Rectal smooth muscle tissue (tissue), 1 donor: ENCODE data around the gene SFT2D1.

Experiments used
- H3K27ac ChIP-seq: one replicate; pipeline ENCODE4 v1.7.0; 2013; ENCODE audit warnings: low read depth, low read length, inconsistent platforms
- H3K27me3 ChIP-seq: one replicate; pipeline ENCODE4 v1.7.0; 2013; ENCODE audit warnings: low read length; ENCODE audit not compliant: control insufficient read depth, insufficient read depth
- H3K36me3 ChIP-seq: one replicate; pipeline ENCODE4 v1.7.0; 2013; ENCODE audit warnings: low read length; ENCODE audit not compliant: control insufficient read depth, insufficient read depth
- H3K4me1 ChIP-seq: one replicate; pipeline ENCODE4 v1.7.0; 2013; ENCODE audit warnings: low read length; ENCODE audit not compliant: control insufficient read depth, insufficient read depth
- H3K4me3 ChIP-seq: one replicate; pipeline ENCODE4 v1.7.0; 2013; ENCODE audit warnings: low read length
- H3K9ac ChIP-seq: one replicate; pipeline ENCODE4 v1.7.0; 2013; ENCODE audit warnings: low read length

Gene SFT2D1

DNA sequence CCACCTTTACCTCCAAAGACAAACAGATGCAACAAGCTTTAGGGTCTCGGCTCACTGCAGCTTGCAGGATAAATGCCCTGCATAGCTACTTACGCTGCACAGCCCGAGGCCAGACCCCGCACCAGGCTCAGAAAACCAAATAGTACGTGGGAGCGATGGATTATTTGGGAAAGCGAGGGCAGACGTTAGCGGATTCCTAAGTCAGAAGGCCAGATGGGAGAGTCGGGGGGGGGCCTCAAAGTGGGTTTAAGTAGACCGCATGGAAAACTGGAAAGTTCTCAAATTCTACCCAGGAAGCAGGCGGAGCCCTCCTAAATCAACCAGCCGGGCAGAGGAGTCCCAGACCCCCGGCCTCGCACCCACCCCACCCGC is 382 bp downstream of the SFT2D1 start:
- Histone ChIP-seq H3K27ac (peak overlapping the region; percentile 85), H3K4me1 (peaks cover 4% of the 10 kb centered on the region), H3K9ac (peak overlapping the region; percentile 95), H3K4me3 (peak overlapping the region; percentile 96), H3K27me3 (no peaks in the 10 kb centered on the region), H3K36me3 (no peaks in the 10 kb centered on the region)

DNA sequence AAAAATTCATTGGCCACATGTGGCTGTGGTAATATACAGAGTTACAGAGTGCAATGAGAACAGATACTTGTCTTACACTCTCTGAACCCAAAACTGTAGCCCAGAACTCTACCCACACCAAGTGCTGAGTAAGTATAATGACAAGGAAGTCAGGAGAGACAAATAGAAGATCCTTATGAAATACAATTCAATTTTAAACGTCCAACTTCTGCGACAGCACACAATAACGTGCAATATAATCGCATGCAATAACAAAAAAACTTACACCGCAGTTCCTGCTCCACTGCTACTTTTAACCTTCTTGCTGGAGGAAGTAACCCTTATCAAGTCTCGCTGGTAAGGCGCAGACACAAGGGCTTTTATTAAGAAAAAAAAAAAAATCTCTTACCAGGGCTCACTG is 881 bp downstream of the SFT2D1 start:
- no peak overlapping the region for H3K27ac ChIP-seq
- no peaks in the 10 kb centered on the region for H3K36me3 ChIP-seq
- peaks cover 4% of the 10 kb centered on the region for H3K4me1 ChIP-seq
- H3K27me3 ChIP-seq, result no peaks in the 10 kb centered on the region
- H3K9ac ChIP-seq, result no peak overlapping the region
- H3K4me3 ChIP-seq, result peak overlapping the region; percentile 96

DNA sequence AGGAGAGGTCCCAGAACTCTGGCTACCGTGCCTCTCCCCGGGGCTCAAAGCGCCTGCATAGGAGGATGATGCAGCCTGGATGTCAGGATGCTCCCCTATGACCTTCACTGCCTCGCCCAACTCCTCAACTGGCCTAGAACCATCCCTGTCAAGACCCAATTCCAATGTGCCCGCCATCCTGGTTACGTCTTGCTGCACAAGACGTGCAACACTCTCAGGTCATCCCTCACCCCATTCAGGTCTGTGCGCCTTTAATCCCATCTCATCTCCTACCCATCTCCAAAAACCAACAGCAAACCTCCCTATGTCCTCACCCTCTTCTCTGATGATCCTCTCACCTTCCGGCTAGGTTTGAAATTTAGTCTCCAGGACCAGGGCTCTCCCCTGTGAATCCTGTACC is 3.5 kb downstream of the SFT2D1 start:
- Histone ChIP-seq H3K4me3 (no peak overlapping the region), H3K36me3 (no peaks in the 10 kb centered on the region), H3K9ac (no peak overlapping the region), H3K27ac (no peak overlapping the region), H3K4me1 (peaks cover 4% of the 10 kb centered on the region), H3K27me3 (no peaks in the 10 kb centered on the region)

DNA sequence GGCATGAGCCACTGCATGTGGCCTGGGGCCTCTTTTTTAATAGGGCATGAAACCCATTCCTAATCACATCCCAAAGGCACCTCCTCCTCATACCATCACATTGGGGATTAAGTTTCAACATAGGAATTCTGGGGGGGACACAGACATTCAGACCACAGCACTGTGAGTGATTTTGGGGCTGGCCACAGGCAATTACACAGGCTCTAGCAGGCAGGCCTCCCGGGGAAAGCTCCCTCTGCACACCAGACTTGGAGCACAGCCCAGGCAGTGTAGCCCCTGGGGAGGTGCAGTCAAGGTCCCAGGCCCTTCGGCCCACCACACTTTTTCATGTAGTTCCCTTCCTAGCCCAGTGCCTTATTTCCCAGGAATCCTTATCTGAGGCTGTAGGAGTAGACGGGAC is 5.5 kb downstream of the SFT2D1 start:
- Histone ChIP-seq H3K4me1 (no peaks in the 10 kb centered on the region), H3K27ac (no peak overlapping the region), H3K27me3 (no peaks in the 10 kb centered on the region), H3K4me3 (no peak overlapping the region), H3K36me3 (no peaks in the 10 kb centered on the region), H3K9ac (no peak overlapping the region)

DNA sequence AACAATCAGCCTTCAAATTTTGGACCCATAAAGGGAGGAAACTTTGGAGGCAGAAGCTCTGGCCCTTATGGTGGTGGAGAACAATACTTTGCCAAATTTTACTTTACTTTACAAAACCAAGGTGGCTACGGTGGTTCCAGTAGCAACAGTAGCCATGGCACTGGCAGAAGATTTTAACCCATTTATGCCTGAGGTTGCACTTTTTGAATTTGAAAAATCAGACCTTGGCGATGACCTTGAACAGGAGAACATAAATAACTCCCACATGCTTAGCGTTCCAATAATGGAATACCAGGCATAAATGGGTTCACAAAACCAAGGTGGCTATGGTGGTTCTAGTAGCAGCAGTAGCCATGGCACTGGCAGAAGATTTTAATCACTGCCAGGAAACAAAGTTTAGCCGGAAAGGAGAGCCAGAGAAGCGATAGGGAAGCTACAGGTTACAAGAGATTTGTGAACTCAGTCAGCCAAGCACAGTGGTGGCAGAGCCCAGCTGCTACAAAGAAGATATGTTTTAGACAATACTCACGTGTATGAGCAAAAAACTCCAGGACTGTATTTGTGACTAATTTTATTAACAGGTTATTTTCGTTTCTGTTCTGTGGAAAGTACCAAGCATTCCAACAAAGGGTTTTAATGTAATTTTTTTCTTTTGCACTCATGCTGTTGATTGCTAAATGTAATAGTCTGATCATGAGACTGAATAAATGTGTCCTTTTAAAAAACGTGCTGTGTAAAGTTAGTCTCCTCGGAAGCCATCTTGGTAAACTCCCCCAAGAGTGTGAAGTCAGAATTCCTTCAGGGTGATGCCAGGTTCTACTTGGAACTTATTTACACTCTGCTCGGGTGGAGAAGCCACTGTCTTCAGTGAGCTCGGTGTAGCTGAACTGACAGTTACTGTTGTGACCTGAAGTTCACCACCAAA is 6.7 kb downstream of the SFT2D1 start:
- Histone ChIP-seq H3K4me3 (no peak overlapping the region), H3K27me3 (no peaks in the 10 kb centered on the region), H3K4me1 (no peaks in the 10 kb centered on the region), H3K27ac (no peak overlapping the region), H3K36me3 (no peaks in the 10 kb centered on the region), H3K9ac (no peak overlapping the region)

DNA sequence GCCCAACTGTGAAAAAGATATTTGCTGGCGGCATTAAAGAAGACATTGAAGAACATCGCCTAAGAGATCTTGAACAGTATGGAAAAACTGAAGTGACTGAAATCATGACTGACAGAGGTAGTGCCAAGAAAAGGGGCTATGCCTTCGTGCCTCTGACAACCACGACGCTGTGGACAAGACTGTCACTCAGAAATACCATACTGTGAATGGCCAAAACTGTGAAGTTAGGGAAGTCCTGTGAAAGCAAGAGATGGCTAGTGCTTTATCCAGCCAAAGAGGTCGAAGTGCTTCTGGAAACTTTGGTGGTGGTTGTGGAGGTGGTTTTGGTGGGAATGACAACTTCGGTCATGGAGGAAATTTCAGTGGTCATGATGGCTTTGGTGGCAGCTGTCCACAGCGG is 7.5 kb downstream of the SFT2D1 start:
- Histone ChIP-seq H3K4me1 (no peaks in the 10 kb centered on the region), H3K27ac (no peak overlapping the region), H3K27me3 (no peaks in the 10 kb centered on the region), H3K36me3 (no peaks in the 10 kb centered on the region), H3K4me3 (no peak overlapping the region), H3K9ac (no peak overlapping the region)

DNA sequence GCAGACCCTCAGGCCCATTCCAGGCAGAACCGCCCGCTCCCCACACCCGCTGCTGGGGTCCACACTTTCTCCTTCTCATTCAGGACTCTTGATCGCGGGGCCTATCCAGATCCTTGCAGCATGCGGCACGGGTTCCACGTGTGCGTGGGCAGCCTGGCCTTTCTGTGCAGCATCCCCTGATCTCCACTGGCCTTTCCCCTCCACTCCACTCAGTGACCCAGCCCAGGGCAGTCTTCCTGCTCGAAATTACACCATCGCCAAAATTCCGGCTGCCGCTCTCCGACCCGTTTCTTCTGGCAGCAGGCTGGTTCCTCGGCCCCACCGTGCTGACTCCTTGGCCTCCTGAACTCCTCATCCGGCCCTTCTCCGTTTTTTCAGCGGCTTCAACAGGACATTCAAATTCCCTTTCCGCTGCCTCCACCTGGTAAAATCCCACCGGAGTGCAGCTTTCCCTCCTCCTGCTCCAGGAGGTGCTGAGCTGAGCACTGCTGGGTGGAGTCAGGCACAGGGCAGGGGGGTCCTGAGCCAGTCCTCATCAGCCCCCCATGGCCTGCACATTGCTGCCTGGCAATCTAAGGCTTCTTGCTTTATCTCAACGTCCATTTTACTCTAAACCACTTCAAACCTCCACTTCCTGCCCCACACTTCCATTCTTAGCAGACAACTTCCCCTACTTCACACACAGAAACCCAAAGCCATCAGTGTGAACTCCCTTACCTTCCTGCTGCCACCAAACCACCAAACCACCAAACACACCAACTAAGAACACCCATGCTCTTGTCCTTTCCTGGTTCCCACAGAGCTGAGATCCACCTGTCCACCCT is 9.0 kb downstream of the SFT2D1 start:
- Histone ChIP-seq H3K9ac (no peak overlapping the region), H3K4me3 (peak overlapping the region; percentile 18), H3K27me3 (no peaks in the 10 kb centered on the region), H3K4me1 (no peaks in the 10 kb centered on the region), H3K27ac (no peak overlapping the region), H3K36me3 (no peaks in the 10 kb centered on the region)

DNA sequence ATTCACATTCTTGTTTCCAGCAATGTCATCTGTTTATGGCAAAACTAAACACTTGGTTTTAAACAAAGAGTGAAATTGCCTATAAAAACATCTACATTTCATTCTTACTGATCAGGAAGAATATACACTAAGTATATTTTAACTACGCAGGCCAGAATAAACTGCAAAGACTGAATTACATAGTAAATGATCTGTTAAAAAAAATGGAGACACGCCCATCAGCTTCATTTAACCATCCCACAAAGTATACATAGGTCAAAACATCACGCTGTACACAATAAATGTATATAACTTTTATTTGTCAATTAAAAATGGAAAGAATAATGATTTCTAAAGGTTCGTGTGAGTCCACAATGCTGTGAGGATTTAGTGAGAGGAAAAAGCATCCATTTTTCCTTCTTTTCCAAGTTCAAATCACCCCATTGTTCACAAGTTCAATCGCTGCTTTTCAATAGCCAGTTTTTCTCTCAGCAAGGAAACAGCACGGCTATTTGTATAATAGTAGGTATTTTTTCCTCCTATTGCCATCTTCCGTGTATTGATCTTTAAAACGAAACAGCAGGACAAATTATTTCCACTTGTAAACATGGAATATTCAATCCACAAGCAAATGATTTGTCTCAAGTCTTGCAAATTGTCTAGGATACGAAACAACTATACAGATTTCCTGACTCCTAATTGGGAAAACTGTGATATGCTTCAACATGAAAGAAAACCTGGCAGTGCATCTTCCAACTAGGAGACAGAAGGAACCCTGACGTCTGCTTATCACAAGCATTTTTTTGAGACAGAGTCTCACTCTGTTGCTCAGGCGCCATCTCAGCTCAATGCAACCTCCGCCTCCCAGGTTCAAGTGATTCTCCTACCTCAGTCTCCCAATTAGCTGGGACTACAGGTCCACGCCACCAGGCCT is 10.6 kb downstream of the SFT2D1 start:
- no peaks in the 10 kb centered on the region for H3K36me3 ChIP-seq
- H3K4me3 ChIP-seq, result no peak overlapping the region
- H3K27ac ChIP-seq, result no peak overlapping the region
- H3K9ac ChIP-seq, result no peak overlapping the region
- H3K4me1 ChIP-seq, result no peaks in the 10 kb centered on the region
- no peaks in the 10 kb centered on the region for H3K27me3 ChIP-seq

DNA sequence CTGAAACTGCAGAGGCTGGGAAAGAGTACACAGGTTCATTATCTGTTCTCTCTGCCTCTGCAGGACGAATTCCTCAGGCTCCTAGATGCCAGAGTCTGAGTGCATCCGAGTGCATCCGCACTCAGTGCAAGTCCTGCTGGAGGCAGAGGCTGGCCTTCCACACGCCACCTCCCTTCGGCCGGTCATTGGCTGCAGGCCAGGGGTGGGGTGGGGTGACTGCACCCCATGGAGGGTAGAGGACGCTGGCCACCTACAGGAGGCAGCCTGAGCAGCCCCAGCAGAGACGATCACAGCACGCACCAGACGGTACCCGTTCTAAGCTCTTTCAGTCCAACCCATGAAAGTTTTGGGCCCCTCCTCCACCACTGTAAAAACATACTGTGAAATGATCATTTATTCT is 11.7 kb downstream of the SFT2D1 start:
- no peak overlapping the region for H3K9ac ChIP-seq
- H3K27ac ChIP-seq, result no peak overlapping the region
- no peaks in the 10 kb centered on the region for H3K27me3 ChIP-seq
- H3K4me3 ChIP-seq, result no peak overlapping the region
- no peaks in the 10 kb centered on the region for H3K4me1 ChIP-seq
- peaks cover 4% of the 10 kb centered on the region for H3K36me3 ChIP-seq

DNA sequence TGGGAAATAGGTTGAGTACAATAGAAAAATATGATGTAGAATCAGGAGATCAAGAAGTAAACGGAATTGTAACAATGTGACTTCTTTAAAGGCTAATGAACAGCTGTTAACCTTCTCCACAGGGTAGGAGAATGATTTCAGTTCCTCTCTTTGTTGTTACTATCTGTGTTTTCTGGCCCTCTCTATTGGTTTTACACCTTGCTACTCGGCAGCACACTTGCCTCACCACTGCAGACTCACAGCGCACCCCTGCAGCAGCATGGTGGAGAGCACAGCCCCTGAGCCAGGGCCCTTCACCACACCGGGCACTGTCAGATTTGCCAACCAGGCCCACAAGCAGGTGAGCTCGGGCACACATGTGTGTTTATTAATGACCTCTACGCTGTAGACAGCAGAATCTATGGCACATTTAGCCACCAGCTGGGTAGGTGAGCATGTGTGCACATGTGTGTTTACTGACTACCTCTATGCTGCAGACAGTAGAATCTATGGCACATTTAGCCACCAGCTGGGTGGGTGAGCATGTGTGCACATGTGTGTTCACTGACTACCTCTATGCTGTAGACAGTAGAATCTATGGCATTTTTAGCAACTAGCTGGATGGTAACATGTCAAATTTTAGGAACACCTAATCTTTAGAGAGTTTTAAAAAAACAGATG is 16.8 kb downstream of the SFT2D1 start:
- Histone ChIP-seq H3K36me3 (peaks cover 14% of the 10 kb centered on the region), H3K4me1 (no peaks in the 10 kb centered on the region), H3K9ac (no peak overlapping the region), H3K27me3 (no peaks in the 10 kb centered on the region), H3K27ac (no peak overlapping the region), H3K4me3 (no peak overlapping the region)

DNA sequence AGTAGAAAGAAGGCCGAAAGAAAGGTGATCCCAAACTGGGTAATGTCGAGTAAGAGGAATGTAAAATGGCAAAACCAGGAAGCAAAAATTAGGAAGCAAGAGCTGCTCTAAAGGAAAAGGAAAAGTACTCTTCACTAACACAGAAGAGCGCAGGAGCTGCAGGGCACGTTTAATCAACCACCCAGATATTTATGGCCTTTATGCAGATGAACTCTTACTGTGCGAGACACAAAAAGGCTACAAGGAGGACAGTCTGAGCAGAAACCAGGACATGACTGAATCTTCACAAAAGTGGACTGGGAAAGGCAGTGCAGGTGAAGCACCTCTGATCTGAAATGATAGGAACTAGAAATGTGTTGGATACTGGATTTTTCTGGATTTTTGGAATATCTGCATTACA is 18.9 kb downstream of the SFT2D1 start:
- no peaks in the 10 kb centered on the region for H3K27me3 ChIP-seq
- H3K27ac ChIP-seq, result no peak overlapping the region
- H3K9ac ChIP-seq, result no peak overlapping the region
- no peak overlapping the region for H3K4me3 ChIP-seq
- no peaks in the 10 kb centered on the region for H3K4me1 ChIP-seq
- H3K36me3 ChIP-seq, result peaks cover 17% of the 10 kb centered on the region
